DMS153 treated with DMSO at 0.1 percent for 48 hours (cell line): ENCODE results near the gene TAAR6.
"Not testable (repeated sequence)": the region's sequence is repeated elsewhere in the genome, so short reads cannot be mapped to it uniquely, and the experiment has no call there.

Experiments used
- DNase-seq: peaks from one replicate; lab custom pipeline; 2025; ENCODE audit not compliant: unreplicated experiment; lab: John Stamatoyannopoulos, UW

The TAAR6 gene

GRCh38 chr6:132570221-132570777 is at the start of gene TAAR6:
TAAR6 (plus strand) TSS chr6:132570322; CDS start chr6:132570322, 0 bp downstream.
- no peak for DNase-seq

GRCh38 chr6:132520953-132521352 is 49.2 kb upstream of the TAAR6 start:
- no peak for DNase-seq

- DNase-seq: no peak
Measured at GRCh38 chr6:132524646-132525045, 45.5 kb upstream of the TAAR6 start.

- DNase-seq: no peak
Measured at GRCh38 chr6:132525866-132526265, 44.3 kb upstream of the TAAR6 start.

GRCh38 chr6:132526461-132526860 is 43.7 kb upstream of the TAAR6 start:
- DNase-seq: no peak

- DNase-seq: peak; percentile 19
Measured at GRCh38 chr6:132527791-132528190, 42.3 kb upstream of the TAAR6 start.

GRCh38 chr6:132530293-132530974 is 39.7 kb upstream of the TAAR6 start:
- DNase-seq: peak; percentile 55

- not testable (repeated sequence) for DNase-seq
Measured at GRCh38 chr6:132534546-132534945, 35.6 kb upstream of the TAAR6 start.

GRCh38 chr6:132537145-132537544 is 33.0 kb upstream of the TAAR6 start:
- DNase-seq: no peak

- DNase-seq: no peak
Measured at GRCh38 chr6:132537977-132538376, 32.1 kb upstream of the TAAR6 start, which contains the start of gene TAAR9. TAAR9 (plus strand) TSS chr6:132538277; CDS start chr6:132538290, 13 bp downstream.

- DNase-seq: no peak
Measured at GRCh38 chr6:132544826-132545225, 25.3 kb upstream of the TAAR6 start.

- DNase-seq: no peak
Measured at GRCh38 chr6:132548746-132549463, 21.2 kb upstream of the TAAR6 start.

- no peak for DNase-seq
Measured at GRCh38 chr6:132551214-132551613, 18.9 kb upstream of the TAAR6 start.

- no peak for DNase-seq
Measured at GRCh38 chr6:132552372-132552771, 17.8 kb upstream of the TAAR6 start, which contains the start of gene TAAR8. TAAR8 (plus strand) TSS chr6:132552672; CDS start chr6:132552693, 21 bp downstream.

GRCh38 chr6:132560087-132560486 is 10.0 kb upstream of the TAAR6 start:
- DNase-seq: not testable (repeated sequence)

- no peak for DNase-seq
Measured at GRCh38 chr6:132566404-132566803, 3.7 kb upstream of the TAAR6 start.

- DNase-seq: no peak
Measured at GRCh38 chr6:132567566-132567965, 2.6 kb upstream of the TAAR6 start.

- DNase-seq: no peak
Measured at GRCh38 chr6:132568611-132569010, 1.5 kb upstream of the TAAR6 start.

- DNase-seq: no peak
Measured at GRCh38 chr6:132569170-132569569, 952 bp upstream of the TAAR6 start.

GRCh38 chr6:132571774-132572173 is 1.7 kb downstream of the TAAR6 start:
- DNase-seq: no peak

- DNase-seq: no peak
Measured at GRCh38 chr6:132584698-132585097, 14.6 kb downstream of the TAAR6 start.

- DNase-seq: no peak
Measured at GRCh38 chr6:132587424-132587823, 17.3 kb downstream of the TAAR6 start.
